Measurements from ENCODE around the gene DPP10.

Gene DPP10

DNA sequence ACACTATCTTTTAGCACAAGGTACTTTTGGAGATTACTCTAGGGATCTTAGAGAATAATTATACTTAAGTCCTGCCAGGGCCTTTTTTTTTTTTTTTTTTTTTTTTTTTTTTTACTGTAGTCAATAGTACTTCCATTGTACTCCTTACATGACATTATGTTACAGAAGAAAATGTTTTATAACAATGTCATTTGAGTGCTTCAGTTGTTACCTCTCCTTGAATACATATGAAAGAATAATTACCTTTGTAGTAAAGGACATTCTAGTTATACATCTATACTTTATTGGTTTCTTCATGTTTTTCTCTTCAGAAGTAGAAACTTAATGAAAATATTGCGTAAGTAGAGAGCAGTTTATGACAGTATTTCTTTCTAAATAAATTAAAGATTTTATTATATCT, 834.9 kb downstream of the DPP10 start:
- DNase-seq (ENCODE audit: low read depth in 2 of 2) = no peak

DNA sequence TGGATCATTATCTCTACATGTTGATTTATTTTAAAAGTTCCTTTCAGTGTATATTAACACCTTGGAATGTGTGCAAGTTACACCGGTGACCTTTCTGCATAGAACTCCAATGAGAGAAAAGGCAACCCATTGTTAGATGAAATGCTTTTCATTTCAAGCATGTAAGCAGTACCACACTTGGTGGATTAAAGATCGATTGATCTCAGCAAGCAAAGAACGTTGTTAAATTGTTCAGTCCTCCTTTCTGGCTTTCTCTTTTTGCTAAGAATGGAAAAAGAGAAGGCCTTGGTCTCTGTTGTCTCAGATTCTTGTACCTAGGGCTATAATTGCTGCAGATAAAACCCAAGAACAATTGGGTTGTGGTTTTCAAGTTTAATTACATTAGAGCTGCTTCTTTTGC, 843.0 kb downstream of the DPP10 start:
- no peak for DNase-seq (ENCODE audit: low read depth in 2 of 2)

DNA sequence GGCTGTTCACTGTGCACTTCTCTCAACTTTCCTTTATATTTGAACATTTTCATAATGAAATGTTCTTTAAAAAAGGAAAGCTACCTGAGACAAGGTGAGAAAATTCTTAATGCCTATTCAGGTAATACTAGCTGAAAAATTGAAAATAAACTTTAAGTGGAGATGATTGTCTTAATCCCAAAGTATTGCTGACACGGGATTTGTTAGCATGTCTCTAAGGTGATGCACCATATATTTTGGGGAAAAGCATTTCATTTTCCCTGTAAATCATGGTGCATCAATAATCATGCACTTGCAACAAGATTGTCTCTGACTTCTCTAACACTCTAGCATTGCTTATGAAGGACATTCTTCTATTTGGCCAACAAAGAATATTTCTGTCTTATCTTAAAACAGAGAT, 848.0 kb downstream of the DPP10 start:
- DNase-seq (ENCODE audit: low read depth in 2 of 2) = no peak

DNA sequence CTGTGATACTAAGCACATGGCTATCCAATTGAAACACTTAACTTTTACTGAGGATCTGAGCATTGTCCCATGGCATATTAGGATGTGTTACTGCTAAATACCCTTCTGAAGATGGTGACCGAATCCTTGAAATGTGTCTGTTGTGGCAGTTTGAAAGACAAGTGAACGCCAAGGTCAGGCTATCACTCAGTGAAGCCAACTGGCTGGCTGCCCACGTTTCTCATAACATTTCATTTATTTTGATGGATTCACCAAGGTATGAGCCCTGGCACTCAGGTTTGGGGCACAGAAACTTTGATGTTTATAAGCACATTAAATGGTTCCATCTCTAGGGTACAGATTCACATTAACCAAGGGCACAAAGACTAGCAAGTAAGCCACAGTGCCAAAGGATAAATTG, 850.3 kb downstream of the DPP10 start:
- DNase-seq (ENCODE audit: low read depth in 2 of 2) = no peak

DNA sequence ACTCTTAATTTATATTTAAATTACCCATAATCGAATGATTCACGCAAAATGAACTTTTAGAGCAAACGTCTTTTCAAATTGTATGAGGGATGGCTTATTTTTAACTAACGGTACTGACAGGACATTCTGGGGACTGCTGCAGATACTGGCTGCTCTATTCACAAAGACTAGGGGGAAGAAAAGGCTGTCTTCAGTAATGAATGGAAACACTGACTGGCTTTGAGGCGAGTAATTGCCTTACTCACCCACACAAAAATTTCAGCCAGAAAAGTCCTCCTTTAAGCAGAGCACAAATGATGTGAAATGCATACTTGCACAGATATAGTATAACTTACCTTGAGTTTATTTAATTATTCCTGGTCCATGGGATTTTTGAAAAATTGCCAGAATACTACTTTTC, 852.6 kb downstream of the DPP10 start:
- DNase-seq (ENCODE audit: low read depth in 2 of 2) = no peak

DNA sequence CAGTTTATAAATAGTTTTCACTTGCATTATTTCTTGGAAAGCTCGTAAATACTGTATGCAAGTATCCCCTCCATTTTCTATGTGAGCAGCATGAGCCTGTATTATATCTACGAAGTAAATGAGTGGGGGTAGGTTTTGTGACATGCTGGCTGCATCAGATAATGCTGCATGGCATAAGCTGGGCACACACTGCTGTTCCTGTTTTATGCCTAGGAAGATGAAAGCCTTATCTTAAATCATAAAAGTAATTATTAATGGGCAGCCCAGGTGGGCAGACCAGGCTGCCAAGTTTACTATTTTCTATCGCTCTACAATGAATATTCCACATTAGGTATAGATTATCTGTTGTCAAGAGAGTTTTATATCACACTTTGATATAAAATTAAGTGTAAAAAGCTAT, 854.6 kb downstream of the DPP10 start:
- no peak for DNase-seq (ENCODE audit: low read depth in 2 of 2)

DNA sequence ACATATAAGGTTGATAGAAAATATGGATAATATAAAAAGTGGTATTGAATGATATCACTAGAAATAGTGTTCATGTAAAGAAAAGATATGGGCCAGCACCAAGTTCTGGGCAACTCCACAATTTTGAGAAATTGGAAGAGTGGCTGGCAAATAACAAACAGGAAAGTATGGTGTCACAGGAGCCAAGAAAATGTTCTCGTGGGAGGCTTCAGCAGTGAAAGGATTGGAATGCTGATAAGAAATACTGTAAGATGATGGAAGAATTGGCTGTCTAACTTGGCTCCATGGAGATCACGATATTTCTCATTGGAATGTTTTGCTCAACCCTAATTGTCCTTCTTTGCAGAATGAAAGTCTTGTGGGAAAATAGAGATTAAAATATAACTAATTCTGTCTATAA, 856.8 kb downstream of the DPP10 start:
- no peak for DNase-seq (ENCODE audit: low read depth in 2 of 2)

DNA sequence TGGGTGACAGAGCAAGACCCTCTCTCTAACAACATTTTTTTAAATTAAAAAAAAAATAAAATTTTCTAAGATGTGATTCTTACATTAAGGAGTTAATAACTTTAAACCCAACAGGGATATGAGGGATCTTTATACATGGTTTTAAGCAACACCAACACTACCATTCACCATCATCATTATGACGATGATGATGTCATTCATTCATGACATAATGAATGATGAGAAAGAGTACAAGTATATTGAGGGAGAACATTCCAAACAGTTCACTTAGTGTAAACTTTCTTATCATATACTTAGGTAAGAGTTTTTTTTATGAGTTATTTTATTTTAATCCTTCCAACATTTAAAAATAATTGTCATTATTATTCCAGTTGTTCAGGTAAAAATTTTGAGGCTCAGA, 863.3 kb downstream of the DPP10 start:
- no peak for DNase-seq (ENCODE audit: low read depth in 2 of 2)

DNA sequence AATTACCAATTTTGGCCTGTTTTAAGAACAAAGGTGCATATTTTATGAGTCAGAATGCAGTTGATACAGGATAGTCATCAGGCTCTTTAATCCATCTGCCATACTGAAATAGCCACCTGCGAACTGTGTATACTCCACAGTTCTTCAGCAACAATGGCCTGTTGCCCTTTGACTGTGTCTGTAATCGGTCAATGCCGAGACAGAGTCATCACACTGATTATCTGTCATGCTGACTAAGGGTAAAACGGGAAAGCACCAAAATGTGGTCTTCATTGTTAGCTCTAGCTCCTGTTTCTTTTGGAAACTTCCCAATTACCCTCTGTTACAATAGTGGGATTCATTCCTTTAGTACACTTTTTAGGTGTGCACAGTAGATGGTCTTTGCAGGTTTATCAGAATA, 871.7 kb downstream of the DPP10 start:
- no peak for DNase-seq (ENCODE audit: low read depth in 2 of 2)

DNA sequence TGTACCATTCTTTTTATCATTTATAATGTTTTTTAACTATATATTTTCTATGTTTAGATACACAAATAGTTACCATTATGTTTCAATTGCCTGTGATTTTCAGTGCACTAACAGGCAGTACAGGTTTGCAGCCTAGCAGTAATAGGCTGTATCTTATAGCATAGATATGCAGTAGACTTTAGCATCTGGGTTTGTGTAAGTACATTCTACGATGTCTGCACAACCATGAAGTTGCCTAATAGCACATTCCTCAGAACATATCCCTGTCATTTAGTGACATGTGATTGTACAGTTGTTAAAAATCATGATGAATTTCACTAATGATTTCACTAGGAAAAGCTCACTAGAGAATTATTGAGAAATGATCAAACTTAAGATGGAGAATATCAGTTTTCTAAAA, 884.6 kb downstream of the DPP10 start:
- no peak for DNase-seq (ENCODE audit: low read depth in 2 of 2)

DNA sequence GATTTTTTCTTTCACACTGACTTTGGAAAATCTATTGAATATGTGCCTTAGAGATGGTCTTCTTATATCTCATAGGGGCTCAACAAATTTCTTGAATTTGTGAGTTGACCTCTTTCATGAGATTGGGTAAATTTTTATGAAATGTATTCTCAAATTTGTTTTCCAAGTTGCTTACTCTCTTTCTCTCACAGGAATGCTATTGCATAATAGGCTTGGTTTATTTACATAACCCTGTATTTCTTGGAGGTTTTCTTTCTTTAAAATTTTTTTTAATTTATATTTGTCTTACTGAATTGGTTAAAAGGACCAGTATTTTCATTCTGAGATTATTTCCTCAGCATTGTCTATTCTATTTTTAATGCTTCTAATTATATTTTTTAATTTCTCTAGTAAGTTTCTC, 917.1 kb downstream of the DPP10 start:
- DNase-seq (ENCODE audit: low read depth in 2 of 2) = no peak

DNA sequence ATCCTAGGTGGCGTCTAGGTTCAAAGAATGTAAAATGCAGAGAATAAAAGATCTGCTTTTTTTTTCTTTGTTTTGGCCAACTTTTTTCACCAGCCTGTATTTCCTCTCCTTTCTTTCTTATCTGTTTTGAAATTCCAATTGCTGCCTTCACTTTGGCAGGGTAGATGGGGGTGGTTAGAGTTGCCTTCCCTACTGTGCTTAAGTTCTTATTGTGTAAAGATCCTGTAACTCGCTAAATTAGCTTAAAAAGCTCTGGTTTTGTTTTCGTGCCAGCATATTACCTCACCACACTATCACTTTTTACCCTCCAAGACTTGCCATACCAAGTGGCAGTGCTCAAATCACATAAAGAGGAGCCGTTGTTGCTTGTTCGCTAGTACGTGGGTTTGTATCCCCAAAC, 921.7 kb downstream of the DPP10 start:
- no peak for DNase-seq (ENCODE audit: low read depth in 2 of 2)

DNA sequence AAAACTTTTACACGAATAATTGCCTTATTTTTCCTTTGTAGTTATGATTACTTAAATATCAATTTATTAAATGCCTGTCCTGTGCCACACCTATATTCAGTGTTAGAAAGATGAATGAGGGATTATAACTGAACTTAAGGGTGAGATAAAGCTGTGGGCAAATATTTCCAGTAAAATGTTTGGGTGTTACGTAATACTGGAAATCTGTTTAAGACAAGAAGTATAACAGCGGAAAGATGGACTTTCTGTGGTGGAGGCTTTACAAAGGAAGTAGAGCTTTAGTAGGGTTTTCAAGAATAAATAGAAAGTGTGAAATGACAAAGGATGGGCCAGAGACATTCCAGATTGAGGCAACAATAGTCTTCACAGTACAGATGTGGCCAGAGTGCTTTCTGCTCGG, 927.0 kb downstream of the DPP10 start:
- no peak for DNase-seq (ENCODE audit: low read depth in 2 of 2)

DNA sequence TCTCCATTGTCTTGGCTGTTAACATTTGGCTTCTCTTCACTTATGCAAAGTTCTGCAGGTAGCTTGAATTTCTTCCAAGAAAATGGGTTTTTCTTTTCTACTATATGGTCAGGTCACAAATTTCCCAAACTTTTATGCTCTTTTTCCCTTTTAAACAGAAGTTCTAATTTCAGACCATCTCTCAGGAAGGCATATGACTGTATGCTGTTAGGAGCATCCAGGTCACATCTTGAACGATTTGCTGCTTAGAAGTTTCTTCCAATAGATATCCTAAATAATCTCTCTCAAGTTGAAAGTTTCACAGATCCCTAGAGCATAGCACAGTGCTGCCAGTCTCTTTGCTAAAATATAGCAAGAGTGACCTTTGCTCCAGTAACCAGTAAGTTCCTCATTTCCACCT, 932.5 kb downstream of the DPP10 start:
- DNase-seq (ENCODE audit: low read depth in 2 of 2) = no peak

DNA sequence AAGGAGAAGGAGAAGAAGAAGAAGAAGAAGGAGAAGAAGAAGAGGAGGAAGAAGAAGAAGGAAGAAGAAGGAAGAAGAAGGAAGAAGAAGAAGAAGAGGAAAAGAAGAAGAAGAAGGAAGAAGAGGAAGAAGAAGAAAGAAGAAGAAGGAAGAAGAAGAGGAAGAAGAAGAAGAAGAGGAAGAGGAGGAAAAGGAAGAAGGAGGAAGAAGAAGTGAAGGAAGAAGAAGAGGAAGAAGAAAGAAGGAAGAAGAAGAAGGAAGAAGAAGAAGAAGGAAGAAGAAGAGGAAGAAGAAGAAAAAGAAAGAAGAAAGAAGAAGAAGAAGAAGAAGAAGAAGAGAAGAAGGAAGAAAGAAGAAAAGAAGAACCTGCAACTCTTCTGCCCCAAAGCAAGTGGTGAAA, 942.0 kb downstream of the DPP10 start:
- DNase-seq (ENCODE audit: low read depth in 2 of 2) = no peak

DNA sequence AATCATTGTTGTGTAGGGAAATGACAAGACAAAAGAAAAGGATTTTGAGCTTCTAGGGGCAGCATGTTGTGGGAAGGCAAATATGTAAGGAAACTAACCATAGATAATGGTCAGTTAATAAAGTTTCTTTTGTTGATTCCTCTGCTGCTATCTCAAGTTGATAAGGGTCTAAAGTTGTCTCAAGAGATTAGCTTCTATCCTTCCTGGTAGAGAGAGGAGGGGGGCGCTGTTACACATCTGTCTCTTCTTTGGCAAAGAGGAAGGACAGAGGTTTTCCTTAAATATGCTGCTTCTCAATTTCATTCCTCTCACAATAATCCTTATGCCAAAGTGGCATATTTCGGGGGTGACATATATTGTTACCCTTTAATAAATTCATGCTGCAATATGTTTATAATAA, 944.0 kb downstream of the DPP10 start:
- DNase-seq (ENCODE audit: low read depth in 2 of 2) = no peak

DNA sequence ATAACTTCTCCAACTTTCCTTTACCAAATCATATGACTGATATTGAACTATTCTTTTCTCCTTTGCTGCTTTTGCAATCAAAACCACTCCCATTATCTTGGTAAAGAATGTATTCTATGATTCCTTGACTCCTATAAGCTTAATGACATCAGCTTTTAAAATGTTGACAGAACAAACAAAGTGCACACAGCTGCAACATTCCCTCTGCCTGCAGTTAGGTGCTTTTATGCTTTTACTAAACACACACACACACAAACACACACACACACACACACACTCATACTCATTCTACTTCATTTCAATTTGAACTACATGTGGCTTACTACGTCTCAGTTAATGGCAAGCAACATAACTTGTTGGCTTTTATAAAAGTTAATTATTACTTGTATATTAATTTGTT, 946.6 kb downstream of the DPP10 start:
- DNase-seq (ENCODE audit: low read depth in 2 of 2) = no peak

DNA sequence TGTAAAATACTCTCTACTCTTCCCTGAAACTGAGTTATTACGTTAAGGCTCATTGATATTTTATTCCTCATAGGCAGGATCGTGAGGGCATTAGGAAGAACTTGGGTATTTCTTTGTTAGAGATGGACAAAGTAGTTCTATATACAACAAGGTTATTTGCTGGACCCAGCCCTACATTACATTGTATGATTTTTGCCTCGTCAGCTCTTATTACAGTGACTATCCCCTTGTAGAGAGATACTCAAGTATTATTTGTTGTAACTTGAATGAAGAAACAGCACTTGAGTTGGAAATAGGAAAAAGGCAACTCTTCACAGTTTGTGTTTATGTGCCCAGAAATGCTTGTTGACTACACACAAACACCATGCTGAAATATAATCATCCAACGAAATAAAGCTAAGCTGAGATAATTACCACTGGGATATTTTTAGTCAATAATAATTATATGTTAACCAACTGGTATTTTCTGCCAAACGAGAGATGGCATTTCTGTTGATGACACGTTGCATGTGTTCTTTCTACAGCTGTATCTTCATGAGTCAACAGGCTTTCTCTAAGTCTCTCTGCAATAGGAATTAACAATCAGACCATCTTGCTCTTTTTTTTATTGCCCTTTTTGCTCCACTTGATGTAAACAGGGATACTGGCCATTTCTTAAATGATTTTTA, 947.6 kb downstream of the DPP10 start:
- no peak for DNase-seq (ENCODE audit: low read depth in 2 of 2)

DNA sequence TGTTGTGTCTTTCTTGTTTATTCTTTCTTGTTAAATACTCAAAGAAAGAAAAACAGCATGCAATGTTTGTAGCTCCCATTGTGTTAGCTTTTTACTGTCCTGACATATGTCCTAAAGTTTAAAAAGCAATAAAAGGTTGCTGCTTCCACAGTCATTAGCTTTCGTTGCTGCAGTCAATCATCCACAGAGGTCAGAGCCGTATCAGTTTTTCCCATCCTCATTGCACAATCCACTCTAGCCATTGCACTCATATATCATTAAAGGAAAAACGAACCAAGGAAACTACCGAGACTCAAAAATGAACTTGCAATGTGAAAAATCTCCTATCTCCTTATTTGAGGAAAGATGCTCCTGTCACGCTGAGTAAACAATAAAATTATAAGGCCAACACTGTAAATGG, 954.1 kb downstream of the DPP10 start:
- DNase-seq (ENCODE audit: low read depth in 2 of 2) = no peak

DNA sequence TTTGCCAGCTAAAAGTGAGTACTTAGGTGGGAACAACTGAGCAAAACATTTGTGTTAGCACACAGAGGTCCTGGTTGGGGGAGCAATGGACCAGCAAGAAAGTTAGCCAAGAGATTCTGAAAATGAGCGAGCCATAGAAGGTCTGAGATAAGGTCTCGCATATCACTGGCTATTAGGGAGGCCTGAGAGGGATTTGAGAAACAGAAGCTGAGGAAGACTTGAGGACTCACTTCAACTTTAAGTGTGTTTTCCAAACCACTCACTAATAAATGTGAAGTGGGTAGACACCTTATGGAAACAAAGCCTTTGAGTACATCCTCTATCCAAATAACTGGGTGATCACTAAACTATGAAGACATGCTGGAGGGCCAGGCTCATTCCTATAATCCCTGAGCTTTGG, 958.5 kb downstream of the DPP10 start:
- no peak for DNase-seq (ENCODE audit: low read depth in 2 of 2)

DNA sequence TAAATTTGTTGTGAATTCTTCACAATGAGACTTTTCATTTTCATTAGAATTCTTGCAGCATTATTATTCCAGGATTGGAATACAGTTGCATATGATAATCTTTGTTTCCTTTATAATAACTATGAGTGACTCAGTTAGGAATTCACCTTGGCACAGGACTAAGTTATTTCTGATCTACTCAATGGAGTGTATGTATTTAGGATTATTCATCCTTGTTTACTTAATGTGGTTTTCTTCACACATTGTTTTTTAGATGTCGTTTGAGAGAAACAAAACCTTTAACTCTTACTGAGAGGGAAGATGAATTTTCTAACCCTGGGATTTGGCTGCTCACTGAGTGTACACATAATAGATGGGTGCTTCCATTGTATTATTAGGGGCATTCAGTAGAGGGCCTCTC, 970.1 kb downstream of the DPP10 start:
- no peak for DNase-seq (ENCODE audit: low read depth in 2 of 2)

DNA sequence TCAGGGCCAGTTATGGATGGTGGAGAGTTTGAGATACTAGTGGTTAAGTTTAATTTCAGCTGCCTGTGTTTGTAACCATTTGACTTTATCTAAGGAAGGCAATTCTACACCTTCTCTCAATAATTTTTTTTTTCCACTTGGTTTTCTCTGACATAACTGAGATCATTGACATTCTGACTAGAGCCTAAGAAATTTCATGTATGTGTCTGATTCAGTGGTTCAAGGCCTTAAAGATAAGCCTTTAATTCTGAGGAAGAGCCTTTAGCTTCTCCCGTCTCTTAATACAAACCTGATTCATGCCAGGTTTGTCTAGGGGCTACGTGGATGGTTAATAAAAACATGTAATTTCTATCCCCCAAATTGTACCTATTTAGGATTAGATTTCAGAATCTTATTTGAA, 971.4 kb downstream of the DPP10 start:
- no peak for DNase-seq (ENCODE audit: low read depth in 2 of 2)

DNA sequence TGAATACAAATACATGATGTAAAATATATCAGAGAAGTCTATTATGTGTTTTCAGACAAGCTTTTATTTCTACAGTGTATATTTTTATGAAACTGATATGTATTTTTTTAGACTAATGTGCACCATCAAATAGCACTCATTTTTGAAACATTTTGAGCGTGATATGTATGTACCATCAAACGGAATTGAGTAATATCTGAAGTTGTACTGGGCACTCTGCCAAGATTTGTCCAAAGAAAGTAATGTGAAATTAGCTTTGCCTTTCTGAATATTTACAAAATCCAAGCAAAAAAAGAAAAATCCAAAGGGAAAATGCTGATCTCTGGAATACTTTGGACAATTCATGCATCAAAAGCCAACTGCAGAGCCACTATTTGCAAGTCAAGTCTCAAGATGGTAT, 972.0 kb downstream of the DPP10 start:
- no peak for DNase-seq (ENCODE audit: low read depth in 2 of 2)

DNA sequence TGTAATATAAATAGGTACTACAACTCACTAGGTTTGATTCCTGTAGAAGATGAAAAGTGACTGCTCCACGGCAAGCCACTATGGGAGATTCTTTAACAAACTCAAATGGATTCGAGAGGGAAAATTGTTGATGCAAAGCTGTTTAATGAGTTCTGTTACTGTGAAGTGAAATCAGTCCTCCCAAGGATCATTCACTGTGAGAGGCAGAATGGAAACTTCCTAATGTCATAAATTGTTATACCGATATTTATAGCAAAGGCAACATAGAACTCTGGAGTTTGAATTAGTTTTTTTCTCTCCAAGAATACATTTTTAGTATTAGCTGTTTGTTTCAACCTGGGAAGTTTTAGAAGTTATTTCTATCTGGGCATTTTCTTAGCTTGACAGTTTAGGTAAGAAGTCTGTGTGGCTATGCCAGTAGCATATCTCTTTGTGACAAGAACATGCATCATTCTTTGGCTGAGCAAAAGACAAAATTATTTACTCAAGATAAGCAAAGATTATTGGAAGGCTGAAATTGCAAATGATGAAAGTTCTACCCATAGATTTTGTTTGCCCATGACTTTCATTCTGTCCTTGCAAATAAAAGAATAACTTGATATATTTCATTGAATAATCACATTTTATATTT, 979.7 kb downstream of the DPP10 start:
- no peak for DNase-seq (ENCODE audit: low read depth in 2 of 2)

All from stimulated activated CD8-positive, alpha-beta memory T cell treated with anti-CD3 and anti-CD28 coated beads, Interleukin-2, amount 100 ng/mL, for 1 hour (primary cell).